HG02852 (cell line): ENCODE results near the gene OR2T33.
"Not testable (repeated sequence)": the region's sequence is repeated elsewhere in the genome, so short reads cannot be mapped to it uniquely, and the experiment has no call there.

ENCODE experiments used
- ATAC-seq: cut with Tn5 transposase; IDR thresholded peaks from one replicate; pipeline ENCODE4 v1.9.1; 2021; ENCODE audit warnings: mild to moderate bottlenecking, moderate library complexity; ENCODE audit not compliant: unreplicated experiment

Gene OR2T33

GRCh38 chr1:248277876-248278275, at the start of gene OR2T33:
Gene OR2T33 (minus strand): TSS chr1:248277976. CDS start chr1:248273814, 4,162 bp downstream.
- no peak for ATAC-seq

- ATAC-seq = no peak
Measured at GRCh38 chr1:248324468-248324867, 46.7 kb upstream of the OR2T33 start, which contains the start of gene OR2M7. Gene OR2M7 (minus strand): TSS chr1:248324568. CDS start chr1:248324568, 0 bp downstream.

- ATAC-seq = no peak
Measured at GRCh38 chr1:248316796-248317195, 39.0 kb upstream of the OR2T33 start.

- ATAC-seq = not testable (repeated sequence)
Measured at GRCh38 chr1:248306740-248307139, 29.0 kb upstream of the OR2T33 start.

GRCh38 chr1:248306103-248306502, 28.3 kb upstream of the OR2T33 start:
- no peak for ATAC-seq

- ATAC-seq = not testable (repeated sequence)
Measured at GRCh38 chr1:248305672-248306071, 27.9 kb upstream of the OR2T33 start.

GRCh38 chr1:248303324-248303723, 25.5 kb upstream of the OR2T33 start, which contains the start of gene OR2T12:
Gene OR2T12 (minus strand): TSS chr1:248303424. CDS start chr1:248295578, 7,846 bp downstream.
- ATAC-seq = no peak

GRCh38 chr1:248288391-248288790, 10.6 kb upstream of the OR2T33 start:
- ATAC-seq = no peak

GRCh38 chr1:248273225-248273624, 4.6 kb downstream of the OR2T33 start:
- not testable (repeated sequence) for ATAC-seq

- no peak for ATAC-seq
Measured at GRCh38 chr1:248268178-248268577, 9.6 kb downstream of the OR2T33 start.

GRCh38 chr1:248259309-248259708, 18.5 kb downstream of the OR2T33 start:
- ATAC-seq = not testable (repeated sequence)

- ATAC-seq = peak; percentile 83
Measured at GRCh38 chr1:248243204-248243603, 34.6 kb downstream of the OR2T33 start.

- no peak for ATAC-seq
Measured at GRCh38 chr1:248239478-248239877, 38.3 kb downstream of the OR2T33 start.

- no peak for ATAC-seq
Measured at GRCh38 chr1:248231117-248231516, 46.7 kb downstream of the OR2T33 start, which contains the start of gene OR2M4. Gene OR2M4 (plus strand): TSS chr1:248231417. CDS start chr1:248238929, 7,512 bp downstream.

- ATAC-seq = no peak
Measured at GRCh38 chr1:248229360-248229908, 48.3 kb downstream of the OR2T33 start.

GRCh38 chr1:248225537-248225936, 52.2 kb downstream of the OR2T33 start:
- no peak for ATAC-seq
